HG02798 (cell line): Measurements from ENCODE around the gene JMJD6.
"Not testable (repeated sequence)": the region's sequence is repeated elsewhere in the genome, so short reads cannot be mapped to it uniquely, and the experiment has no call there.

Source experiments
- ATAC-seq: cut with Tn5 transposase; IDR thresholded peaks from one replicate; pipeline ENCODE4 v1.9.1; 2021; ENCODE audit warnings: mild to moderate bottlenecking; ENCODE audit not compliant: unreplicated experiment, poor library complexity

Gene JMJD6

DNA sequence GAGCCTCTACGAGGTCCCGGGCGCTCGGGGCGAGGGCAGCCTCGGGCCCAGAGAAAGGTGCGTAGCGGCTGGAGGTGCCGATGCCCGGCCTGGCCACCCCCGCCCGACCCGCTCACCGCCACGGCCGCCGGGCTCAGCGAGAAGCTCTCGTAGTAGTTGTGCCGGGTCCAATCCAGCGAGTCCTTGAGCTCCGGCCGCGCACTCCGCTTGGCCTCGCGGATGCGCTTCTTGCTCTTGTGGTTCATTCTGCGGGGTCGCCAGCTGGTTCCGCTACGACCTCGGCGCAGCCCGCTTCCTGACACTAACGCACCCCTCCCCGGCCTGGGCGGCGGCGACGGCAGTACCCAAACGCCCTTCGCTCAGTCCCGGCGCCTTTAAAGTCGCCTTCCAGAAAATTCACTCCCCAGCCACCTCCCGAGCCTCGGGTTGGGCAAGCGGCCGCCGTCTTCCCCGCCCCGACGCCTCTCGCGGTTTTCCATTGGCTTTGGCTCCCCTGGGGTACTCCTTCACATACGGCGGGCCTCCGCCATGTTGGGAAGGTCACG lies at the start of gene JMJD6:
Gene JMJD6, minus strand, starts transcription at position 376 of the 545 bp plus-strand sequence. Its CDS starts 131 bp downstream, at position 245.
- ATAC-seq, result peak; percentile 85

- ATAC-seq, result no peak
These were observed 48.7 kb upstream of the JMJD6 start for GRCh38 chr17:76775021-76775600.

DNA sequence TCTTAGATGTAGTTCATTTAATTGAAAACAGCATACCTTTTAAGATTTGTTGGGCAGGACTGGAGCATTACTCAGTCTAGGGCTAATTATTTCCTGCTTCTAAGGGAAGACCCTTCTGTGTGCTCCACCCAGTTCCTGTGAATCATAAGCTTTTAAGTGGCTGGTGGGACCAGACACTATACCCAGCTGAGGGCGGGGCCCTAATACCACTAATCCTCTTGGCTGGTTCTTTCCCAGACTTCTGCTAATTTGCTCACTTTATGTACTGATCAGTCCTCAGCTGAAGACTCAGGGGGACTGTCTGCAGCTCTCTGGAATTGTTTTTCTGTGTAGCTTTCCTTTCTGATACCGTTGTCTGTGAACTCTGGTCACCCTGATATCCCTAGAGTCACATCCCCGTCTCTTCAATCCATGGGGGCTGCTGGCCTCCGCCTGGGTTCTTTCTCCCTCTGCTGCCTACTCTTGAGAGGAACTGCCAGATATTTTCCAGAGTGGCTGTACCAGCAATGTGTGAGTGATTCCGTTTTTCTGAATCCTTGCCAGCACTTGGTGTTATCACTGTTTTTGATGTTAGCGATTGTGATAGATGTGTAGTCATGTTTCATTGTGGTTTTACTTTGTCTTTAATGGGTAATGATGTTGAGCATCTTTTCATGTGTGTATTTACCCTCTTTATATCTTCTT lies 46.6 kb upstream of the JMJD6 start:
- ATAC-seq, result no peak

DNA sequence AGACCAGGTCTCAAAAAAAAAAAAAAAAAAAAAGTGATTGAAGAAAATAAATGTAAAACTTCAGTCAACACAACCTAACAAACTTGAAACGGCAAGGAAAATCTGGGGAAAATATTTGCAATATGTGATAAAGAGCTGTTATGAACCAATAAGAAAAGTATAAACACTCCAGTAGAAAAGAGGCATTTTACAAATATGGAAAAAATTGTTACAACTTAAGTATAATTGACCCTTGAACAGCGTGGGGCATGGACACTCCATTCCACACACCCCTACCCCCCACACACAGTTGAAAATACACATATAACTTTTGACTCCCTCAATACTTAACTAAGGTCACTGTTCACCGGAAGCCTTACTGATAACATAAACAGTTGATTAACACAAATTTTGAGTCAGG lies 32.2 kb upstream of the JMJD6 start:
- no peak for ATAC-seq

DNA sequence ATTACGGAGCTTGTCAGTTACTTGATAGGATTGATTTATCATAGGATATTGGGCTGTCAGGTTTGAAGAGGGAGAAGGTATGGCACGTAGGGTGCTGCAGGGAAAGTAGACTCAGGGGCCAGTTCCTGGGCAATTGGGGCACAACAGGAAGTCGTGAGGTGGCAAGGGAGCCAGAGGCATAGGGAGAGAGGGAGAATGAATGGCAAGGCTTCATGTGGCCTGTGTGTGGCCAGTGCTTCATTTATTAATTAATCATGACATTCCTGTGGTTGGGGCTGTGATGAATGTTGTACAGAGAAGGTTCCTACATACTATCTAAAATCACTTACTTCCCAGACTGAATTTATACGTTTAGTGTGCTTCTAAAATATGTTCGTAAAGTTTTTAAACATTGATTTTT lies 30.9 kb upstream of the JMJD6 start:
- no peak for ATAC-seq

GRCh38 chr17:76755285-76755684 lies 28.9 kb upstream of the JMJD6 start:
- no peak for ATAC-seq

- no peak for ATAC-seq
These were observed 26.9 kb upstream of the JMJD6 start for GRCh38 chr17:76753061-76753961.

- ATAC-seq, result no peak
These were observed 25.6 kb upstream of the JMJD6 start for GRCh38 chr17:76752006-76752405.

DNA sequence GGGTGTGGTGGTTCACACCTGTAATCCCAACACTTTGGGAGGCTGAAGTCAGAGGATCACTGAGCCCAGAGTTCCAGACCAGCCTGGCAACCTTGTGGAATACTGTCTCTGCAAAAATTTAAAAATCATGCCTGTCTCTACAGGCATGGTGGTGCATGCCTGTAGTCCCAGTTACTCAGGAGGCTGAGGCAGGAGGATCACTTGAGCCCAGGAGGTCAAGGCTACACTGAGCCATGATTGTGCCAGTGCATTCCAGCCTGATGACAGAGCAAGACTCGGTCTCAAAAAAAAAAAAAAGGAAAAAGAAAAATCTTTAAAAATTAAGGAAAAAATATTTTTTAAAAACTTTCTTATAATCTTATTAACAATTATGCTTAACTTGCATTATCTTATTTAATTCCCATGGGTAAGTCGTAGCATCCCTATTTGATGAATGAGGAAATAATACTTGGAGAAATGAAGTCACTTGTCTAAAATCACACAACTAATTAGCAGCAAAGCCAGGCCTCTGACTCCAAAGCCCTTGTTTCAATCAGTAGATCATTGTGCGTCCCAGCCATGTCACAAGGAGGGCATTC lies 25.1 kb upstream of the JMJD6 start:
- ATAC-seq, result no peak

- ATAC-seq, result no peak
These were observed 22.3 kb upstream of the JMJD6 start for GRCh38 chr17:76748657-76749056.

DNA sequence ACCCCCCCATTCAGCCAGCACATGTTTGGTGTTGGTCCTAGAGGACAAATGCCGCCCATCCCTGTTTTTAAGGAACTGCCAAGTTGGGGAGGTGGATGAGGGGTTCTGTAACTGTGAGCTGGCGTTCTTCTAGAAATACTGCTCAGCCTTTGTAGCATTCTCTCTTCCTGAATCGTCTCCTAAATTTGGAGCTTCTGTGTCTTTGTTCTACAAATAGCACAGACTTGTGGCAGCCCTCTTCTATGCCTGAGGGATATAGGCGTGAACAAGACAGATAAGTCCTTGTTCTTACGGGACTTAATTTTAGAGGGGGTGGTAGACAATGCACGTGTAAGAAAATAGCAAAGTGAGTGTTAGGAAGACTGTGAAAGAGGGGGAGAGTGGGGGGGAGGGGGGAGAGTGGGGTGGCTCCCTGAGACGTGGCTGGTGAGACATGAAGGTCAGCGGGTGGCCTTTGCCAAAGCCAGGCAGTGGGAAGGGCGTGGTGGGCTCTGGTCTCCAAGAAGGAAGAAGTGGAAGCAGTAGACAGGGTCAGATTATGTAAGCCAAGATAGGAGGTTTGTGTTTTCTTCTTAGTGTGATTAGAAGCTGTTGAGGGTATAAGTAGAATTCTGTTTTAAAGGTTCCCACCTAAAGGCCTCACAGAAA lies 21.4 kb upstream of the JMJD6 start:
- no peak for ATAC-seq

DNA sequence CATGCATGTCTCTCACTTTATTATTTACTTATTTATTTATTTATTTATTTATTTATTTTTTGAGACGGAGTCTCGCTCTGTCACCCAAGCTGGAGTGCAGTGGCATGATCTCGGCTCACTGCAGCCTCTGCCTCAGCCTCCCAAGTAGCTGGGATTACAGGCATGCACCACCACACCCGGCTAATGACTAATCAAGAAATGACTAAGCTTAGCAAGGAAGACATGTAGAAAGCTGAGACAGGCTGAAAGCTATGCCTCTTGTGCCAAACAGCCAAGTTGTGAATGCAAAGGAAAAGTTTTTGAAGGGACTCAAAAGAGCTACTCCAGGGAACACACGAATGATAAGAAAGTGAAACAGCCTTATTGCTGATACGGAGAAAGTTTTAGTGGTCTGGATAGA lies 19.4 kb upstream of the JMJD6 start:
- ATAC-seq, result not testable (repeated sequence)

- ATAC-seq, result no peak
These were observed 18.3 kb upstream of the JMJD6 start for GRCh38 chr17:76744747-76745146.

- ATAC-seq, result no peak
These were observed 16.6 kb upstream of the JMJD6 start for GRCh38 chr17:76742958-76743357.

DNA sequence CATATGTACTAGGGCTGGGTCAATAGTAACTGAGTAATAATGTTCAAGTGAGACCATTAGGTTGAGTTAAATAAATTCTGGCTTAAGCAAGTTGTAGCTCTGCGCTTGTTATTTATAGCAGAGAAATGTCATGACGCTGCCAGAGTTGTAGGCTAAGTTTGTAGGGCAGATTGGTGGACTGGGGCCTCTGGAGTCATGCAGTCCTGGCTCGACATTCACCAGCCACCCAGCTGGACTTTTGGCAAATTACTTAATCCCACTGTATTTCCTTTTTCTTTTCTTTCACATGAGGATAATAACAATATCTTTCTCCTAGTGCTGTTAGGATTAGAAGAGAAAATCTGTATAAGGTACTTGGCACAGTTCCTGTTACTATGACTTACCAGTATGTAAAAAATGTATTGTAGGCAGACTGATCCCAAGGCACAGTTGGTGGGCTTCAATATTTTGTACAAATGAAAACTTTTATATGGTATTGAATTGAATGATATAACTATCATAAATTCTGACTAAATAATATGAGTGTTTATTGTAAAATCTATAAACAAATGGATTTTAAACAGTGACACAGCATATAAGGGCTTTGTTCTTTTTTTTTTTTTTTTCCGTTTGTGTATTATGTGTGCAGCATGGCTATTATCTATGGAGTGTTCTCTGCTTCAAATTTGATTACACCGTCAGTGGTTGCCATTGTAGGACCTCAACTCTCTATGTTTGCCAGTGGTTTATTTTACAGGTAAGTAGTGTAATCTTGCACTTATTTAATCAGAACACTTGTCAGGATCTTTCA lies 14.1 kb upstream of the JMJD6 start:
- no peak for ATAC-seq

- not testable (repeated sequence) for ATAC-seq
These were observed 13.2 kb upstream of the JMJD6 start for GRCh38 chr17:76739568-76740115.

- no peak for ATAC-seq
These were observed 12.1 kb upstream of the JMJD6 start for GRCh38 chr17:76738468-76738850.

GRCh38 chr17:76737676-76738467 lies 11.5 kb upstream of the JMJD6 start, which contains the start of gene MFSD11:
TSS of gene MFSD11 (plus strand) at chr17:76738119. CDS start at chr17:76738353, 234 bp downstream.
- ATAC-seq, result peak; percentile 57
